Ovary (tissue), 9 donors: ENCODE results near the gene TNNC1. TPM values are rescaled to one million over a fixed set of nuclear protein-coding genes. Genes with fewer than 3 reads are reported as not detected.
A peak's percentile ranks its signal among the peaks of the same experiment; 100 is the strongest.

ENCODE experiments used
- DNase-seq, 5 donors: peaks; one replicate each; pipeline ENCODE4 v3.0.0-alpha.2; 2019 to 2020
- H3K27ac ChIP-seq, 2 donors: fragments of 200-600 bp; one replicate each; pipeline versions ENCODE4 v1.5.1 to v1.8.0; 2019 to 2022
- H3K27me3 ChIP-seq: fragments of 200-600 bp; one replicate; pipeline ENCODE4 v1.8.0; 2022
- H3K36me3 ChIP-seq: fragments of 200-600 bp; sonication (generic); one replicate; pipeline ENCODE4 v1.5.1; 2019
- H3K4me1 ChIP-seq: one replicate; pipeline ENCODE4 v1.8.1; 2013; ENCODE audit warnings: mild to moderate bottlenecking, moderate library complexity; ENCODE audit not compliant: insufficient read depth
- H3K4me3 ChIP-seq: fragments of 200-600 bp; sonication (generic); one replicate; pipeline ENCODE4 v1.5.1; 2017
- H3K9me3 ChIP-seq, 2 donors: fragments of 200-600 bp in 1 of 2; sonication (generic) in 1 of 2; one replicate each; pipeline versions ENCODE4 v1.5.1 to v1.8.1; 2013 to 2019; ENCODE audit warnings: mild to moderate bottlenecking in 1 of 2, moderate library complexity in 1 of 2
- CTCF ChIP-seq, 3 donors: fragments of 450-650 bp in 2 of 3; fragments of 200-600 bp in 1 of 3; IDR thresholded peaks; one replicate each; pipeline versions ENCODE4 v1.5.1 to v1.8.0; 2016 to 2022; ENCODE audit warnings: antibody characterized with exemption in 3 of 3, mild to moderate bottlenecking in 1 of 3
- EP300 ChIP-seq: sonication (generic); formaldehyde crosslinking; IDR thresholded peaks from one replicate; pipeline ENCODE4 v1.6.1; 2017; ENCODE audit warnings: antibody characterized with exemption
- POLR2A ChIP-seq: fragments of 450-650 bp; IDR thresholded peaks from one replicate; pipeline ENCODE4 v1.6.1; 2017; ENCODE audit warnings: antibody characterized with exemption, mild to moderate bottlenecking, moderate library complexity
- WGBS, 3 donors: extraction: QIAGEN DNeasy Blood & Tissue Kit in 1 of 3; methylation state at CpG; one replicate each; pipeline versions ENCODE4 v1.1.5 to v1.1.7; 2013 to 2017; 5-methylcytosine and 5-hydroxymethylcytosine counted together
- intact Hi-C, 4 donors: fragments of 100-400 bp; cut with DNase I; formaldehyde crosslinking; loops; one replicate each; pipeline versions ENCODE4 v1.11.0 to v1.15.1; 2022 to 2023
- polyA plus RNA-seq, 2 donors: library from polyadenylated mRNA; stranded (reverse); fragments of 200-250 nt in 1 of 2; fragments of 350-450 nt in 1 of 2; fragmentation: Illumina TruSeq in 1 of 2; extraction: RNeasy Lipid Tissue Mini Kit (QIAGEN cat#74804) in 1 of 2; gene quantifications; one replicate each; pipeline ENCODE4 v1.2.3, GENCODE V29; 2013 to 2014
- total RNA-seq, 7 donors: library from RNA; depleted of rRNA in 2 of 7; stranded (reverse); fragments of >200 nt in 2 of 7; fragmentation: NEBNext Ultra II Directional in 3 of 7; extraction: Animal tissue kit (Norgen Biotek cat#: 25700) in 3 of 7; gene quantifications; one replicate each; pipeline versions ENCODE4 v1.1.0 to v1.2.4, GENCODE V29; 2016 to 2023
- donor health status: DM: no; HTN: no; CAD: no; lungs with moderate emphysema.
- donor health status: DM: no; HTN: no; CAD: no.
- donor health status: Bipolar disorder and iron deficiency.
- donor health status: DM: yes; HTN: yes; CAD: no.
- donor health status: DM: no; HTN: no; CAD: no.
- donor health status: DM: yes; HTN: yes; CAD: no.

Gene TNNC1
- total and polyA plus RNA-seq, 9 donors = 0.31 to 2.3 (median 1.0) TPM

GRCh38 chr3:52438579-52439425, 15.0 kb downstream of the TNNC1 start:
- H3K36me3 ChIP-seq = no peaks in the 10 kb centered on the region
- H3K9me3 ChIP-seq = no peaks in the 10 kb centered on the region
- 77 to 85% (median 79%) methylated on average over 9 of the region's 9 CpGs for WGBS, 3 donors
- H3K27ac ChIP-seq = no peak overlapping the region
- peak in 2 of 5 donors; percentile 13 to 14 for DNase-seq
- H3K4me3 ChIP-seq = no peak overlapping the region
- no peaks in the 10 kb centered on the region for H3K27me3 ChIP-seq
- intact Hi-C loops = loop anchor here in 1 of 4 donors (10.0 kb wide), 1 partner anchor 496 kb away; no protein-coding TSS in a partner anchor
- peaks cover 8% of the 10 kb centered on the region for H3K4me1 ChIP-seq
- no peak for TF ChIP-seq EP300
- TF ChIP-seq CTCF (IDR thresholded peaks at IDR 0.05) = no peak
- no peak for TF ChIP-seq POLR2A

GRCh38 chr3:52438104-52438376, 15.8 kb downstream of the TNNC1 start:
- Histone ChIP-seq H3K4me3 (no peak overlapping the region), H3K36me3 (no peaks in the 10 kb centered on the region), H3K27me3 (no peaks in the 10 kb centered on the region), H3K9me3 (no peaks in the 10 kb centered on the region), H3K27ac (no peak overlapping the region), H3K4me1 (peaks cover 10% of the 10 kb centered on the region)
- no peak for DNase-seq
- WGBS, 3 donors = 63 to 82% (median 63%) methylated on average over 5 to 6 of the region's 6 CpGs
- intact Hi-C loops = loop anchor here in 1 of 4 donors (10.0 kb wide), 1 partner anchor 497 kb away; no protein-coding TSS in a partner anchor
- TF ChIP-seq CTCF (IDR thresholded peaks at IDR 0.05) (no peak), POLR2A (no peak), EP300 (no peak)

GRCh38 chr3:52437326-52438103, 16.3 kb downstream of the TNNC1 start:
- TF ChIP-seq EP300 (no peak), CTCF (IDR thresholded peaks at IDR 0.05) (no peak), POLR2A (no peak)
- 88 to 97% (median 96%) methylated on average over 7 to 15 of the region's 15 CpGs for WGBS, 3 donors
- H3K27me3 ChIP-seq = no peaks in the 10 kb centered on the region
- H3K9me3 ChIP-seq = no peaks in the 10 kb centered on the region
- H3K27ac ChIP-seq = no peak overlapping the region
- no peak overlapping the region for H3K4me3 ChIP-seq
- intact Hi-C loops = loop anchor here in 1 of 4 donors (10.0 kb wide), 1 partner anchor 497 kb away; no protein-coding TSS in a partner anchor
- DNase-seq = peak in 3 of 5 donors; percentile 20 to 29 (median 21)
- H3K36me3 ChIP-seq = no peaks in the 10 kb centered on the region
- peaks cover 10% of the 10 kb centered on the region for H3K4me1 ChIP-seq

- no peak overlapping the region for H3K27ac ChIP-seq
- no peak for TF ChIP-seq EP300
- TF ChIP-seq POLR2A = no peak
- no peak for TF ChIP-seq CTCF (IDR thresholded peaks at IDR 0.05)
- 45 to 74% (median 60%) methylated on average over 12 to 13 of the region's 13 CpGs for WGBS, 3 donors
- intact Hi-C loops = loop anchor here in 1 of 4 donors (10.0 kb wide), 1 partner anchor 498 kb away; no protein-coding TSS in a partner anchor
- H3K4me3 ChIP-seq = no peak overlapping the region
- H3K36me3 ChIP-seq = no peaks in the 10 kb centered on the region
- DNase-seq = peak in 3 of 5 donors; percentile 21 to 44 (median 31)
- H3K27me3 ChIP-seq = no peaks in the 10 kb centered on the region
- peaks cover 10% of the 10 kb centered on the region for H3K4me1 ChIP-seq
- H3K9me3 ChIP-seq = no peaks in the 10 kb centered on the region
These were observed 17.2 kb downstream of the TNNC1 start for GRCh38 chr3:52436500-52437149.
